Central memory CD8-positive, alpha-beta T cell (primary cell): ENCODE data around the gene COL4A2.
"Not testable (repeated sequence)": the region's sequence is repeated elsewhere in the genome, so short reads cannot be mapped to it uniquely, and the experiment has no call there.

Source experiments
- ATAC-seq: fragments of 150-1000 bp; cut with Tn5 transposase; replicated peaks from 2 replicates; pipeline ENCODE4 v1.10.0; 2022; ENCODE audit warnings: mild to moderate bottlenecking, moderate FRiP score, moderate number of reproducible peaks; ENCODE audit not compliant: poor library complexity, severe bottlenecking; ENCODE audit errors: extremely low read depth
- DNase-seq, 2 donors: peaks; one replicate each; pipeline ENCODE4 v3.0.0; 2021; ENCODE audit warnings: low spot score in 2 of 2
- H3K27ac Mint-ChIP-seq: one replicate; pipeline ENCODE4 v1.8.0; 2022; ENCODE audit warnings: low read depth, mild to moderate bottlenecking, moderate library complexity, mixed read lengths
- H3K27me3 Mint-ChIP-seq: one replicate; pipeline ENCODE4 v1.8.0; 2022; ENCODE audit warnings: mixed read lengths
- H3K36me3 Mint-ChIP-seq: one replicate; pipeline ENCODE4 v1.8.0; 2022; ENCODE audit warnings: mild to moderate bottlenecking, moderate library complexity, mixed read lengths; ENCODE audit not compliant: insufficient read depth
- H3K4me1 Mint-ChIP-seq: one replicate; pipeline ENCODE4 v1.8.0; 2022; ENCODE audit warnings: mixed read lengths
- H3K4me3 Mint-ChIP-seq: one replicate; pipeline ENCODE4 v1.8.0; 2022; ENCODE audit warnings: mild to moderate bottlenecking, moderate library complexity, mixed read lengths
- H3K9me3 Mint-ChIP-seq: one replicate; pipeline ENCODE4 v1.8.0; 2022; ENCODE audit warnings: mixed read lengths

Gene COL4A2

GRCh38 chr13:110524541-110525257 is 217.6 kb downstream of the COL4A2 start:
- DNase-seq (no peak), ATAC-seq (no peak)
- Mint-ChIP-seq H3K4me3 (no peak overlapping the region), H3K4me1 (peaks cover 22% of the 10 kb centered on the region), H3K27ac (no peak overlapping the region), H3K27me3 (no peaks in the 10 kb centered on the region), H3K36me3 (no peaks in the 10 kb centered on the region), H3K9me3 (no peaks in the 10 kb centered on the region)

- ATAC-seq: no peak
- peak overlapping the region; percentile 31 for H3K4me3 Mint-ChIP-seq
- H3K36me3 Mint-ChIP-seq: no peaks in the 10 kb centered on the region
- no peak overlapping the region for H3K27ac Mint-ChIP-seq
- peaks cover 22% of the 10 kb centered on the region for H3K4me1 Mint-ChIP-seq
- DNase-seq: no peak
- no peaks in the 10 kb centered on the region for H3K27me3 Mint-ChIP-seq
- no peaks in the 10 kb centered on the region for H3K9me3 Mint-ChIP-seq
These were observed 218.5 kb downstream of the COL4A2 start for GRCh38 chr13:110525328-110526319.

GRCh38 chr13:110528371-110528770 is 221.3 kb downstream of the COL4A2 start:
- ATAC-seq (no peak), DNase-seq (no peak)
- Mint-ChIP-seq H3K27ac (no peak overlapping the region), H3K36me3 (peaks cover 3% of the 10 kb centered on the region), H3K4me1 (peaks cover 22% of the 10 kb centered on the region), H3K4me3 (no peak overlapping the region), H3K9me3 (no peaks in the 10 kb centered on the region), H3K27me3 (peaks cover 2% of the 10 kb centered on the region)

GRCh38 chr13:110528911-110529310 is 221.8 kb downstream of the COL4A2 start:
- Mint-ChIP-seq H3K27ac (no peak overlapping the region), H3K4me3 (no peak overlapping the region), H3K9me3 (no peaks in the 10 kb centered on the region), H3K27me3 (peaks cover 5% of the 10 kb centered on the region), H3K4me1 (peaks cover 22% of the 10 kb centered on the region), H3K36me3 (peaks cover 3% of the 10 kb centered on the region)
- DNase-seq (no peak), ATAC-seq (no peak)

GRCh38 chr13:110529522-110530311 is 222.6 kb downstream of the COL4A2 start:
- Mint-ChIP-seq H3K27ac (no peak overlapping the region), H3K4me1 (peaks cover 14% of the 10 kb centered on the region), H3K27me3 (peaks cover 5% of the 10 kb centered on the region), H3K36me3 (peaks cover 3% of the 10 kb centered on the region), H3K4me3 (no peak overlapping the region), H3K9me3 (no peaks in the 10 kb centered on the region)
- DNase-seq (no peak), ATAC-seq (no peak)

GRCh38 chr13:110531100-110531499 is 224.0 kb downstream of the COL4A2 start:
- DNase-seq (no peak), ATAC-seq (no peak)
- Mint-ChIP-seq H3K9me3 (no peaks in the 10 kb centered on the region), H3K36me3 (peaks cover 3% of the 10 kb centered on the region), H3K4me3 (no peak overlapping the region), H3K27ac (no peak overlapping the region), H3K27me3 (peaks cover 5% of the 10 kb centered on the region), H3K4me1 (no peaks in the 10 kb centered on the region)

- no peak for ATAC-seq
- Mint-ChIP-seq H3K9me3 (no peaks in the 10 kb centered on the region), H3K27ac (no peak overlapping the region), H3K4me1 (no peaks in the 10 kb centered on the region), H3K36me3 (peaks cover 3% of the 10 kb centered on the region), H3K27me3 (peaks cover 5% of the 10 kb centered on the region), H3K4me3 (no peak overlapping the region)
- no peak for DNase-seq
These were observed 224.6 kb downstream of the COL4A2 start for GRCh38 chr13:110531671-110532083.

GRCh38 chr13:110532258-110532657 is 225.2 kb downstream of the COL4A2 start:
- not testable (repeated sequence) for H3K36me3 Mint-ChIP-seq, H3K27ac Mint-ChIP-seq, H3K4me1 Mint-ChIP-seq, H3K9me3 Mint-ChIP-seq, H3K4me3 Mint-ChIP-seq, ATAC-seq, H3K27me3 Mint-ChIP-seq, DNase-seq

- no peaks in the 10 kb centered on the region for H3K9me3 Mint-ChIP-seq
- H3K27me3 Mint-ChIP-seq: peaks cover 5% of the 10 kb centered on the region
- DNase-seq (no peak), ATAC-seq (no peak)
- H3K4me1 Mint-ChIP-seq: no peaks in the 10 kb centered on the region
- no peak overlapping the region for H3K4me3 Mint-ChIP-seq
- no peak overlapping the region for H3K27ac Mint-ChIP-seq
- H3K36me3 Mint-ChIP-seq: peaks cover 3% of the 10 kb centered on the region
These were observed 226.9 kb downstream of the COL4A2 start for GRCh38 chr13:110533771-110534670.

- no peak for ATAC-seq
- Mint-ChIP-seq H3K36me3 (peaks cover 3% of the 10 kb centered on the region), H3K27ac (no peak overlapping the region), H3K4me3 (no peak overlapping the region), H3K27me3 (peaks cover 5% of the 10 kb centered on the region), H3K9me3 (no peaks in the 10 kb centered on the region), H3K4me1 (no peaks in the 10 kb centered on the region)
- DNase-seq: no peak
These were observed 228.4 kb downstream of the COL4A2 start for GRCh38 chr13:110535526-110535925.

- ATAC-seq (no peak), DNase-seq (no peak)
- H3K9me3 Mint-ChIP-seq: no peaks in the 10 kb centered on the region
- peaks cover 5% of the 10 kb centered on the region for H3K27me3 Mint-ChIP-seq
- no peaks in the 10 kb centered on the region for H3K4me1 Mint-ChIP-seq
- H3K36me3 Mint-ChIP-seq: peaks cover 3% of the 10 kb centered on the region
- no peak overlapping the region for H3K4me3 Mint-ChIP-seq
- H3K27ac Mint-ChIP-seq: no peak overlapping the region
These were observed 229.1 kb downstream of the COL4A2 start for GRCh38 chr13:110536006-110536693.
